HT-29 (cell line): ENCODE measurements around the gene ACD. TPM values are rescaled to one million over a fixed set of nuclear protein-coding genes. Genes with fewer than 3 reads are reported as not detected.

ENCODE experiments used
- DNase-seq: peaks from one replicate; pipeline ENCODE4 v3.0.0-alpha.2; 2015; ENCODE audit warnings: low spot score
- total RNA-seq: library from RNA; depleted of rRNA; stranded (reverse); fragments of >200 nt; shearing (Covaris generic); gene quantifications from 2 replicates; pipeline ENCODE4 v1.2.3, GENCODE V29; 2014

ACD gene
- total RNA-seq, 1 experiment from 2014 or later: 79.6 TPM

GRCh38 chr16:67661886-67662652 is 2.0 kb upstream of the ACD start:
- no peak for DNase-seq

- DNase-seq: peak; percentile 74
Measured at GRCh38 chr16:67661101-67661761, 1.2 kb upstream of the ACD start.

GRCh38 chr16:67660564-67661028 is 536 bp upstream of the ACD start, which contains the start of gene PARD6A:
PARD6A (plus strand) TSS chr16:67660960; CDS start chr16:67661039, 79 bp downstream.
- DNase-seq: peak; percentile 94

- no peak for DNase-seq
Measured at GRCh38 chr16:67658849-67659674, 998 bp downstream of the ACD start.

GRCh38 chr16:67657751-67658518 is 2.1 kb downstream of the ACD start:
- no peak for DNase-seq

GRCh38 chr16:67657017-67657608 is 2.9 kb downstream of the ACD start:
- no peak for DNase-seq

- DNase-seq: no peak
Measured at GRCh38 chr16:67656344-67657016, 3.6 kb downstream of the ACD start.

- DNase-seq: no peak
Measured at GRCh38 chr16:67655363-67655762, 4.7 kb downstream of the ACD start.

- no peak for DNase-seq
Measured at GRCh38 chr16:67654403-67654911, 5.6 kb downstream of the ACD start.

GRCh38 chr16:67653789-67654402 is 6.2 kb downstream of the ACD start:
- no peak for DNase-seq

- no peak for DNase-seq
Measured at GRCh38 chr16:67653128-67653788, 6.8 kb downstream of the ACD start.

- DNase-seq: no peak
Measured at GRCh38 chr16:67652578-67653127, 7.4 kb downstream of the ACD start.

GRCh38 chr16:67651847-67652246 is 8.2 kb downstream of the ACD start:
- no peak for DNase-seq

GRCh38 chr16:67651039-67651438 is 9.0 kb downstream of the ACD start:
- DNase-seq: no peak

- no peak for DNase-seq
Measured at GRCh38 chr16:67650023-67650422, 10.0 kb downstream of the ACD start.

- no peak for DNase-seq
Measured at GRCh38 chr16:67649494-67649931, 10.5 kb downstream of the ACD start.

- DNase-seq: no peak
Measured at GRCh38 chr16:67648764-67649407, 11.2 kb downstream of the ACD start.

GRCh38 chr16:67648088-67648763 is 11.8 kb downstream of the ACD start:
- no peak for DNase-seq
